Activated T-cell treated with anti-CD3 and anti-CD28 coated beads for 4 hours (primary cell): Measurements from ENCODE around the gene SMARCD1.
"Not testable (repeated sequence)": the region's sequence is repeated elsewhere in the genome, so short reads cannot be mapped to it uniquely, and the experiment has no call there.

Experiments used
- DNase-seq: peaks from one replicate; pipeline ENCODE4 v3.0.0-alpha.2; 2020

Gene SMARCD1

GRCh38 chr12:50078281-50078680, 6.9 kb upstream of the SMARCD1 start:
- DNase-seq: no peak

- DNase-seq: no peak
Observed at GRCh38 chr12:50079771-50080170, 5.4 kb upstream of the SMARCD1 start.

- DNase-seq: no peak
Observed at GRCh38 chr12:50081096-50081808, 3.9 kb upstream of the SMARCD1 start.

GRCh38 chr12:50082644-50083043, 2.5 kb upstream of the SMARCD1 start:
- no peak for DNase-seq

- no peak for DNase-seq
Observed at GRCh38 chr12:50083301-50083700, 1.8 kb upstream of the SMARCD1 start.

- not testable (repeated sequence) for DNase-seq
Observed at GRCh38 chr12:50084409-50084774, 750 bp upstream of the SMARCD1 start.

GRCh38 chr12:50085615-50086072, 502 bp downstream of the SMARCD1 start:
- no peak for DNase-seq

- no peak for DNase-seq
Observed at GRCh38 chr12:50086148-50086547, 1.0 kb downstream of the SMARCD1 start.

GRCh38 chr12:50087151-50087550, 2.0 kb downstream of the SMARCD1 start:
- no peak for DNase-seq

- DNase-seq: no peak
Observed at GRCh38 chr12:50087995-50088394, 2.9 kb downstream of the SMARCD1 start.

- DNase-seq: peak; percentile 49
Observed at GRCh38 chr12:50088577-50089335, 3.6 kb downstream of the SMARCD1 start.

- no peak for DNase-seq
Observed at GRCh38 chr12:50089730-50090129, 4.6 kb downstream of the SMARCD1 start.

- DNase-seq: no peak
Observed at GRCh38 chr12:50090391-50090790, 5.2 kb downstream of the SMARCD1 start.

GRCh38 chr12:50097952-50098351, 12.8 kb downstream of the SMARCD1 start:
- DNase-seq: no peak

GRCh38 chr12:50099302-50100008, 14.3 kb downstream of the SMARCD1 start:
- no peak for DNase-seq

- no peak for DNase-seq
Observed at GRCh38 chr12:50100561-50100960, 15.4 kb downstream of the SMARCD1 start.

- no peak for DNase-seq
Observed at GRCh38 chr12:50101663-50102062, 16.5 kb downstream of the SMARCD1 start.

GRCh38 chr12:50102131-50102531, 17.0 kb downstream of the SMARCD1 start:
- no peak for DNase-seq

- DNase-seq: no peak
Observed at GRCh38 chr12:50102646-50103309, 17.6 kb downstream of the SMARCD1 start.

- DNase-seq: no peak
Observed at GRCh38 chr12:50103351-50103750, 18.2 kb downstream of the SMARCD1 start.

- DNase-seq: no peak
Observed at GRCh38 chr12:50103767-50104321, 18.7 kb downstream of the SMARCD1 start, which contains the start of gene GPD1. Gene GPD1, plus strand, starts transcription at chr12:50104008. Its CDS starts 43 bp downstream, at chr12:50104051.
